PC-9 (cell line): ENCODE data around the gene MYH2. TPM values are rescaled to one million over a fixed set of nuclear protein-coding genes. Genes with fewer than 3 reads are reported as not detected.

Experiments used
- BruUV-seq: library from RNA; stranded (reverse); fragments of 400-500 nt; replicated peaks from 2 replicates; lab custom pipeline; 2021; lab: Mats Ljungman, UMichigan
- CTCF ChIA-PET: fragments of 300-600 bp; sonication (Branson Sonifier 250); formaldehyde crosslinking; loops from one replicate; lab custom pipeline; 2022; ENCODE audit warnings: antibody characterized with exemption; lab: Charles Lee
- POLR2A ChIA-PET: fragments of 300-600 bp; sonication (Branson Sonifier 250); formaldehyde crosslinking; loops from one replicate; lab custom pipeline; 2022; ENCODE audit warnings: antibody characterized with exemption; ENCODE audit not compliant: unreplicated experiment; lab: Charles Lee
- DNase-seq, 2 experiments: peaks; one replicate each; pipeline versions ENCODE4 v3.0.0 to v3.0.0-alpha.2; 2015 to 2022; ENCODE audit warnings: mixed read lengths in 1 of 2
- H2AFZ ChIP-seq: fragments of 200-600 bp; sonication (generic); 2 replicates; pipeline ENCODE4 v1.8.1; 2017; ENCODE audit warnings: antibody characterized with exemption
- H3F3A ChIP-seq: fragments of 200-600 bp; sonication (generic); 2 replicates; pipeline ENCODE4 v1.8.1; 2017; ENCODE audit warnings: antibody characterized with exemption, mild to moderate bottlenecking, low read depth; ENCODE audit not compliant: insufficient read depth
- H3K27ac ChIP-seq: fragments of 200-600 bp; sonication (generic); 2 replicates; pipeline ENCODE4 v1.6.1; 2016; ENCODE audit warnings: mixed run types
- H3K27me3 ChIP-seq: fragments of 200-600 bp; sonication (generic); 2 replicates; pipeline ENCODE4 v1.6.1; 2016; ENCODE audit warnings: low read depth, mixed run types; ENCODE audit not compliant: insufficient read depth
- H3K36me3 ChIP-seq: fragments of 200-600 bp; sonication (generic); 2 replicates; pipeline ENCODE4 v1.6.1; 2016; ENCODE audit warnings: low read depth, mixed run types
- H3K4me1 ChIP-seq: fragments of 200-600 bp; sonication (generic); replicated peaks from 2 replicates; pipeline ENCODE4 v1.6.1; 2016; ENCODE audit warnings: mixed run types; ENCODE audit not compliant: insufficient read depth
- H3K4me2 ChIP-seq: fragments of 200-600 bp; sonication (generic); 2 replicates; pipeline ENCODE4 v1.6.1; 2017; ENCODE audit warnings: mixed run types
- H3K4me3 ChIP-seq: fragments of 200-600 bp; sonication (generic); 2 replicates; pipeline ENCODE4 v1.6.1; 2016; ENCODE audit warnings: mixed run types
- H3K79me2 ChIP-seq: fragments of 200-600 bp; sonication (generic); 2 replicates; pipeline ENCODE4 v1.6.1; 2017; ENCODE audit warnings: low read depth, mixed run types
- H3K9me2 ChIP-seq: fragments of 200-600 bp; sonication (generic); 2 replicates; pipeline ENCODE4 v1.8.1; 2017; ENCODE audit warnings: mild to moderate bottlenecking; ENCODE audit not compliant: insufficient read depth
- H3K9me3 ChIP-seq: fragments of 200-600 bp; sonication (generic); 2 replicates; pipeline ENCODE4 v1.8.1; 2016; ENCODE audit warnings: low read depth; ENCODE audit not compliant: insufficient read depth
- H4K20me1 ChIP-seq: fragments of 200-600 bp; sonication (generic); 2 replicates; pipeline ENCODE4 v1.8.1; 2017; ENCODE audit not compliant: insufficient read depth
- CTCF ChIP-seq: fragments of 200-600 bp; sonication (generic); conservative IDR thresholded peaks from 2 replicates; pipeline ENCODE4 v1.6.1; 2017; ENCODE audit warnings: mixed run types, antibody characterized with exemption, mild to moderate bottlenecking, moderate library complexity
- EZH2 ChIP-seq: fragments of 200-600 bp; sonication (generic); IDR thresholded peaks from 2 replicates; pipeline ENCODE4 v1.8.0; 2017; ENCODE audit warnings: antibody characterized with exemption, low read depth
- intact Hi-C: fragments of 100-400 bp; cut with micrococcal nuclease; formaldehyde crosslinking; loops from one replicate; pipeline ENCODE4 v1.10.0; 2022; ENCODE audit not compliant: unreplicated experiment
- total RNA-seq: library from RNA; stranded (reverse); gene quantifications from 2 replicates; pipeline ENCODE4 v1.2.3, GENCODE V29; 2021

MYH2 gene
- total RNA-seq, 1 experiment from 2014 or later = not detected

- H3K79me2 ChIP-seq = no peaks in the 10 kb centered on the region
- no peaks in the 10 kb centered on the region for H3K9me3 ChIP-seq
- H3K4me1 ChIP-seq = no peaks in the 10 kb centered on the region
- POLR2A ChIA-PET = no interaction called here
- H2AFZ ChIP-seq = no peak overlapping the region
- DNase-seq = no peak
- BruUV-seq = no TSS peak
- H3K4me3 ChIP-seq = no peak overlapping the region
- no peaks in the 10 kb centered on the region for H4K20me1 ChIP-seq
- no peaks in the 10 kb centered on the region for H3K27me3 ChIP-seq
- H3K36me3 ChIP-seq = no peaks in the 10 kb centered on the region
- no peaks in the 10 kb centered on the region for H3F3A ChIP-seq
- TF ChIP-seq EZH2 = no peak
- no peak for TF ChIP-seq CTCF
- intact Hi-C loops = no loop called here
- no peak overlapping the region for H3K27ac ChIP-seq
- CTCF ChIA-PET = no interaction called here
- H3K4me2 ChIP-seq = no peak overlapping the region
- no peaks in the 10 kb centered on the region for H3K9me2 ChIP-seq
These were observed 71.8 kb downstream of the MYH2 start for GRCh38 chr17:10477701-10478100.

- Histone ChIP-seq H4K20me1 (no peaks in the 10 kb centered on the region), H3K27me3 (no peaks in the 10 kb centered on the region), H2AFZ (no peak overlapping the region), H3K79me2 (no peaks in the 10 kb centered on the region), H3K4me1 (no peaks in the 10 kb centered on the region), H3K27ac (no peak overlapping the region), H3K36me3 (no peaks in the 10 kb centered on the region), H3K4me3 (no peak overlapping the region), H3K9me3 (no peaks in the 10 kb centered on the region), H3K9me2 (no peaks in the 10 kb centered on the region), H3K4me2 (no peak overlapping the region), H3F3A (no peaks in the 10 kb centered on the region)
- intact Hi-C loops = no loop called here
- ChIA-PET CTCF (no interaction called here), POLR2A (no interaction called here)
- no peak for DNase-seq
- no TSS peak for BruUV-seq
- TF ChIP-seq CTCF = no peak
- no peak for TF ChIP-seq EZH2
These were observed 74.9 kb downstream of the MYH2 start for GRCh38 chr17:10474536-10474935.

GRCh38 chr17:10471858-10472257, 77.6 kb downstream of the MYH2 start:
- no peaks in the 10 kb centered on the region for H3K27me3 ChIP-seq
- no peaks in the 10 kb centered on the region for H3K9me2 ChIP-seq
- H2AFZ ChIP-seq = no peak overlapping the region
- intact Hi-C loops = no loop called here
- H3K27ac ChIP-seq = no peak overlapping the region
- POLR2A ChIA-PET = no interaction called here
- H3K4me3 ChIP-seq = no peak overlapping the region
- no peaks in the 10 kb centered on the region for H4K20me1 ChIP-seq
- H3F3A ChIP-seq = no peaks in the 10 kb centered on the region
- H3K9me3 ChIP-seq = no peaks in the 10 kb centered on the region
- TF ChIP-seq EZH2 = no peak
- no peak for TF ChIP-seq CTCF
- no TSS peak for BruUV-seq
- no peaks in the 10 kb centered on the region for H3K79me2 ChIP-seq
- DNase-seq = no peak
- CTCF ChIA-PET = no interaction called here
- H3K4me1 ChIP-seq = no peaks in the 10 kb centered on the region
- no peaks in the 10 kb centered on the region for H3K36me3 ChIP-seq
- no peak overlapping the region for H3K4me2 ChIP-seq

Other genes starting within 250 kb of the MYH2 start
- not detected in 2 replicates for gene MYH13, start 176.7 kb downstream of the MYH2 start, total RNA-seq
- gene MYH8, start 127.7 kb downstream of the MYH2 start, total RNA-seq = not detected in 2 replicates
- gene MYH4, start 80.1 kb downstream of the MYH2 start, total RNA-seq = not detected in 2 replicates
- not detected in 2 replicates for gene MYH1, start 31.1 kb downstream of the MYH2 start, total RNA-seq
- gene MYH3, start 107.7 kb upstream of the MYH2 start, total RNA-seq = 0.07 and 1.1 TPM in 2 replicates
- gene SCO1, start 147.9 kb upstream of the MYH2 start, total RNA-seq = 39.6 and 59.6 TPM in 2 replicates
- gene ADPRM, start 147.9 kb upstream of the MYH2 start, total RNA-seq = 6.4 and 7.9 TPM in 2 replicates
- gene TMEM220, start 180.4 kb upstream of the MYH2 start, total RNA-seq = not detected in 2 replicates